Fibroblast of lung (primary cell): Measurements from ENCODE around the gene EPHB2. TPM values are rescaled to one million over a fixed set of nuclear protein-coding genes. Genes with fewer than 3 reads are reported as not detected.

Source experiments
- DNase-seq, 2 donors: peaks; one replicate each; pipeline versions ENCODE4 v3.0.0 to v3.0.0-alpha.2; 2010; ENCODE audit warnings: low read depth in 2 of 2
- H2AFZ ChIP-seq: 2 replicates; pipeline ENCODE4 v1.5.1; 2012; ENCODE audit warnings: low read length, control low read depth, inconsistent platforms
- H3K27ac ChIP-seq: 2 replicates; pipeline ENCODE4 v1.5.1; 2011; ENCODE audit warnings: low read length, control low read depth; ENCODE audit not compliant: insufficient read depth
- H3K27me3 ChIP-seq: 2 replicates; pipeline ENCODE4 v1.5.1; 2011; ENCODE audit warnings: mild to moderate bottlenecking, low read length; ENCODE audit not compliant: control insufficient read depth, insufficient read depth
- H3K36me3 ChIP-seq: 2 replicates; pipeline ENCODE4 v1.5.1; 2011; ENCODE audit warnings: low read length; ENCODE audit not compliant: control insufficient read depth, insufficient read depth
- H3K4me1 ChIP-seq: 2 replicates; pipeline ENCODE4 v1.5.1; 2011; ENCODE audit warnings: low read length; ENCODE audit not compliant: control insufficient read depth, insufficient read depth; ENCODE audit errors: extremely low read depth
- H3K4me2 ChIP-seq: 2 replicates; pipeline ENCODE4 v1.5.1; 2011; ENCODE audit warnings: low read length, control low read depth; ENCODE audit not compliant: insufficient read depth; ENCODE audit errors: extremely low read depth
- H3K4me3 ChIP-seq, 4 experiments: fragments of 200-600 bp in 1 of 4; sonication (generic) in 1 of 4; replicated peaks in 1 of 4; 2 replicates each; pipeline ENCODE4 v1.5.1; 2011 to 2016; ENCODE audit warnings: low read length in 4 of 4, low read depth in 3 of 4, mild to moderate bottlenecking in 3 of 4, control low read depth in 2 of 4, inconsistent platforms in 1 of 4, mixed read lengths in 1 of 4; ENCODE audit not compliant: insufficient read depth in 1 of 4; ENCODE audit errors: control extremely low read depth in 1 of 4
- H3K79me2 ChIP-seq: 2 replicates; pipeline ENCODE4 v1.5.1; 2012; ENCODE audit warnings: mild to moderate bottlenecking, low read length, inconsistent platforms; ENCODE audit not compliant: control insufficient read depth, insufficient read depth
- H3K9ac ChIP-seq: 2 replicates; pipeline ENCODE4 v1.5.1; 2011; ENCODE audit warnings: mild to moderate bottlenecking, low read length, control low read depth; ENCODE audit not compliant: insufficient read depth
- H3K9me3 ChIP-seq: 2 replicates; pipeline ENCODE4 v1.5.1; 2012; ENCODE audit warnings: low read depth, low read length; ENCODE audit not compliant: control insufficient read depth, insufficient read depth
- H4K20me1 ChIP-seq: 2 replicates; pipeline ENCODE4 v1.5.1; 2011; ENCODE audit warnings: low read length; ENCODE audit not compliant: control insufficient read depth, insufficient read depth; ENCODE audit errors: extremely low read depth
- CTCF ChIP-seq, 2 donors: IDR thresholded peaks in 1 of 2; conservative IDR thresholded peaks in 1 of 2; 1 replicate in 1 of 2; 2 replicates in 1 of 2; pipeline ENCODE4 v1.5.1; 2011 to 2012; ENCODE audit warnings: low read length in 2 of 2, control low read depth in 1 of 2, inconsistent platforms in 1 of 2, low read depth in 1 of 2, mild to moderate bottlenecking in 1 of 2
- EZH2 ChIP-seq: IDR thresholded peaks from 2 replicates; pipeline ENCODE4 v1.5.1; 2012; ENCODE audit warnings: low read length, control low read depth, mild to moderate bottlenecking; ENCODE audit errors: missing control alignments
- polyA plus RNA-seq, 2 donors: library from polyadenylated mRNA; depleted of rRNA in 1 of 2; stranded (reverse) in 1 of 2; unstranded in 1 of 2; fragments of >200 nt; gene quantifications; 2 replicates each; pipeline ENCODE4 v1.2.1, GENCODE V29; 2011 to 2012; ENCODE audit warnings: missing spikeins in 1 of 2
- total RNA-seq: library from RNA; depleted of rRNA; stranded (reverse); fragments of >200 nt; gene quantifications from 2 replicates; pipeline ENCODE4 v1.2.1, GENCODE V29; 2014

Gene EPHB2
- total and polyA plus RNA-seq, 2 donors (not counting 1 experiment from before 2014, with no cell fraction given) = 4.1 to 11.2 TPM

- no peaks in the 10 kb centered on the region for H4K20me1 ChIP-seq
- DNase-seq = peak in 1 of 2 donors; percentile 71
- no peaks in the 10 kb centered on the region for H3K36me3 ChIP-seq
- no peaks in the 10 kb centered on the region for H3K79me2 ChIP-seq
- H3K4me2 ChIP-seq = no peak overlapping the region
- H3K27ac ChIP-seq = no peak overlapping the region
- no peaks in the 10 kb centered on the region for H3K27me3 ChIP-seq
- no peak overlapping the region for H3K9ac ChIP-seq
- H3K4me1 ChIP-seq = peaks cover 14% of the 10 kb centered on the region
- H2AFZ ChIP-seq = no peak overlapping the region
- H3K9me3 ChIP-seq = no peaks in the 10 kb centered on the region
- H3K4me3 ChIP-seq = no peak overlapping the region
- no peak for TF ChIP-seq CTCF (conservative IDR thresholded peaks at IDR 0.05 in 1 of 2, IDR thresholded peaks at IDR 0.05 in 1 of 2; ENCODE audit: low read depth in 1 of 2, low read length in 2 of 2)
- TF ChIP-seq EZH2 = no peak
Measured at GRCh38 chr1:22827666-22828483, 117.2 kb downstream of the EPHB2 start.

- H3K36me3 ChIP-seq = no peaks in the 10 kb centered on the region
- no peak overlapping the region for H2AFZ ChIP-seq
- H3K4me2 ChIP-seq = no peak overlapping the region
- H4K20me1 ChIP-seq = no peaks in the 10 kb centered on the region
- no peaks in the 10 kb centered on the region for H3K79me2 ChIP-seq
- DNase-seq = peak in 1 of 2 donors; percentile 62
- no peaks in the 10 kb centered on the region for H3K9me3 ChIP-seq
- peaks cover 14% of the 10 kb centered on the region for H3K4me1 ChIP-seq
- no peak overlapping the region for H3K4me3 ChIP-seq
- H3K9ac ChIP-seq = no peak overlapping the region
- no peaks in the 10 kb centered on the region for H3K27me3 ChIP-seq
- no peak overlapping the region for H3K27ac ChIP-seq
- no peak for TF ChIP-seq EZH2
- TF ChIP-seq CTCF (conservative IDR thresholded peaks at IDR 0.05 in 1 of 2, IDR thresholded peaks at IDR 0.05 in 1 of 2; ENCODE audit: low read depth in 1 of 2, low read length in 2 of 2) = no peak
Measured at GRCh38 chr1:22828484-22829308, 118.1 kb downstream of the EPHB2 start.

- Histone ChIP-seq H3K27me3 (no peaks in the 10 kb centered on the region), H3K9me3 (no peaks in the 10 kb centered on the region), H3K27ac (no peak overlapping the region), H3K79me2 (no peaks in the 10 kb centered on the region), H3K9ac (no peak overlapping the region), H3K4me1 (peaks cover 14% of the 10 kb centered on the region), H2AFZ (no peak overlapping the region), H3K4me2 (no peak overlapping the region), H4K20me1 (no peaks in the 10 kb centered on the region), H3K36me3 (no peaks in the 10 kb centered on the region), H3K4me3 (no peak overlapping the region)
- no peak for TF ChIP-seq CTCF (conservative IDR thresholded peaks at IDR 0.05 in 1 of 2, IDR thresholded peaks at IDR 0.05 in 1 of 2; ENCODE audit: low read depth in 1 of 2, low read length in 2 of 2)
- TF ChIP-seq EZH2 = no peak
- no peak for DNase-seq
Measured at GRCh38 chr1:22829309-22829989, 118.8 kb downstream of the EPHB2 start.
